HepG2 (cell line): ENCODE data around the gene FGF21. TPM values are rescaled to one million over a fixed set of nuclear protein-coding genes. Genes with fewer than 3 reads are reported as not detected.

ENCODE experiments used
- ARID4A ChIP-seq: sonication (generic); formaldehyde crosslinking; IDR thresholded peaks from 2 replicates; pipeline ENCODE4 v1.5.0; 2020; ENCODE audit warnings: mild to moderate bottlenecking, missing genetic modification reagents, borderline replicate concordance
- CENPT ChIP-seq: sonication (generic); formaldehyde crosslinking; IDR thresholded peaks from 2 replicates; pipeline ENCODE4 v1.8.0; 2022; ENCODE audit warnings: low read depth, mild to moderate bottlenecking, moderate library complexity, missing genetic modification reagents
- HOXA7 ChIP-seq: sonication (generic); formaldehyde crosslinking; IDR thresholded peaks from 2 replicates; pipeline ENCODE4 v1.8.1; 2022; ENCODE audit warnings: mild to moderate bottlenecking, missing genetic modification reagents, moderate library complexity
- HOXA9 ChIP-seq: sonication (generic); formaldehyde crosslinking; IDR thresholded peaks from 2 replicates; pipeline ENCODE4 v1.8.1; 2022; ENCODE audit warnings: missing genetic modification reagents, mild to moderate bottlenecking, moderate library complexity, borderline replicate concordance
- JDP2 ChIP-seq: sonication (generic); formaldehyde crosslinking; IDR thresholded peaks from 2 replicates; pipeline ENCODE4 v1.8.1; 2022; ENCODE audit warnings: missing genetic modification reagents, borderline replicate concordance
- MAZ ChIP-seq, 2 experiments: sonication (generic) in 1 of 2; formaldehyde crosslinking in 1 of 2; IDR thresholded peaks; 2 replicates each; pipeline versions ENCODE4 v1.5.0 to v1.6.1; 2012 to 2020; ENCODE audit warnings: low read depth in 2 of 2, mild to moderate bottlenecking in 2 of 2, borderline replicate concordance in 1 of 2, improper control_type of control experiment in 1 of 2, low read length in 1 of 2, missing genetic modification reagents in 1 of 2, moderate library complexity in 1 of 2
- MEIS2 ChIP-seq: sonication (generic); formaldehyde crosslinking; IDR thresholded peaks from 2 replicates; pipeline ENCODE4 v1.9.0; 2021; ENCODE audit warnings: mild to moderate bottlenecking, missing genetic modification reagents
- MTF2 ChIP-seq: sonication (generic); formaldehyde crosslinking; IDR thresholded peaks from 2 replicates; pipeline ENCODE4 v1.5.0; 2020; ENCODE audit warnings: missing genetic modification reagents, borderline replicate concordance
- PHF20 ChIP-seq: sonication (generic); formaldehyde crosslinking; IDR thresholded peaks from 2 replicates; pipeline ENCODE4 v1.5.0; 2020; ENCODE audit warnings: mild to moderate bottlenecking, missing genetic modification reagents
- RBFOX2 ChIP-seq: fragments of 200-400 bp; formaldehyde crosslinking; IDR thresholded peaks from 2 replicates; pipeline ENCODE4 v1.6.1; 2017; ENCODE audit warnings: low read depth, mild to moderate bottlenecking, low read length
- SALL2 ChIP-seq: sonication (generic); formaldehyde crosslinking; IDR thresholded peaks from 2 replicates; pipeline ENCODE4 v1.8.1; 2023; ENCODE audit warnings: mild to moderate bottlenecking, missing genetic modification reagents, inconsistent platforms
- U2AF2 ChIP-seq: fragments of 200-400 bp; formaldehyde crosslinking; IDR thresholded peaks from 2 replicates; pipeline ENCODE4 v1.6.1; 2017; ENCODE audit warnings: low read depth, mild to moderate bottlenecking, low read length
- ZBTB10 ChIP-seq: sonication (generic); formaldehyde crosslinking; IDR thresholded peaks from 2 replicates; pipeline ENCODE4 v1.4.0; 2020; ENCODE audit warnings: missing genetic modification reagents, borderline replicate concordance
- ZIK1 ChIP-seq: sonication (generic); formaldehyde crosslinking; IDR thresholded peaks from 2 replicates; pipeline ENCODE4 v1.5.0; 2020; ENCODE audit warnings: mild to moderate bottlenecking, low read depth, missing genetic modification reagents, borderline replicate concordance
- ZNF17 ChIP-seq: sonication (generic); formaldehyde crosslinking; IDR thresholded peaks from 2 replicates; pipeline ENCODE4 v1.5.0; 2020; ENCODE audit warnings: mild to moderate bottlenecking, missing genetic modification reagents
- ZNF546 ChIP-seq: sonication (generic); formaldehyde crosslinking; conservative IDR thresholded peaks from 2 replicates; pipeline ENCODE4 v1.8.1; 2023; ENCODE audit warnings: mild to moderate bottlenecking, missing genetic modification reagents
- ZNF563 ChIP-seq: sonication (generic); formaldehyde crosslinking; IDR thresholded peaks from 2 replicates; pipeline ENCODE4 v1.8.0; 2022; ENCODE audit warnings: mild to moderate bottlenecking, moderate library complexity, missing genetic modification reagents
- ZNF75D ChIP-seq: sonication (generic); formaldehyde crosslinking; IDR thresholded peaks from 2 replicates; pipeline ENCODE4 v1.8.1; 2023; ENCODE audit warnings: missing genetic modification reagents, mild to moderate bottlenecking, borderline replicate concordance
- ZXDC ChIP-seq: sonication (generic); formaldehyde crosslinking; IDR thresholded peaks from 2 replicates; pipeline ENCODE4 v1.5.0; 2020; ENCODE audit warnings: mild to moderate bottlenecking, missing genetic modification reagents
- polyA plus RNA-seq, 8 experiments: library from polyadenylated mRNA; depleted of rRNA in 3 of 8; stranded (reverse) in 7 of 8; unstranded in 1 of 8; fragments of >200 nt; fragmentation: Illumina TruSeq in 4 of 8; extraction: Trizol in 4 of 8; gene quantifications; 2 replicates each; pipeline versions ENCODE4 v1.2.1 to v1.2.3, GENCODE V29; 2011 to 2016; ENCODE audit warnings: low read depth in 4 of 8, missing spikeins in 1 of 8, mixed read lengths in 1 of 8; ENCODE audit not compliant: insufficient read depth in 1 of 8
- total RNA-seq, 5 experiments: library from RNA; depleted of rRNA; stranded (reverse); fragments of >200 nt; fragmentation: Illumina TruSeq; extraction: Trizol; gene quantifications; 2 replicates each; pipeline ENCODE4 v1.2.3, GENCODE V29; 2016; ENCODE audit warnings: low read depth in 1 of 5
- TF ChIP-seq, protein P1 (sequence below): sonication (generic); formaldehyde crosslinking; IDR thresholded peaks from 2 replicates; pipeline ENCODE4 v1.8.1; 2023; ENCODE audit warnings: mild to moderate bottlenecking, missing genetic modification reagents, borderline replicate concordance

The FGF21 gene
- total and polyA plus RNA-seq, 2 of the 13 experiments (the other 11 are each of a cell fraction or from before 2014, with no cell fraction given) = 0.17 TPM; not detected in 1

DNA sequence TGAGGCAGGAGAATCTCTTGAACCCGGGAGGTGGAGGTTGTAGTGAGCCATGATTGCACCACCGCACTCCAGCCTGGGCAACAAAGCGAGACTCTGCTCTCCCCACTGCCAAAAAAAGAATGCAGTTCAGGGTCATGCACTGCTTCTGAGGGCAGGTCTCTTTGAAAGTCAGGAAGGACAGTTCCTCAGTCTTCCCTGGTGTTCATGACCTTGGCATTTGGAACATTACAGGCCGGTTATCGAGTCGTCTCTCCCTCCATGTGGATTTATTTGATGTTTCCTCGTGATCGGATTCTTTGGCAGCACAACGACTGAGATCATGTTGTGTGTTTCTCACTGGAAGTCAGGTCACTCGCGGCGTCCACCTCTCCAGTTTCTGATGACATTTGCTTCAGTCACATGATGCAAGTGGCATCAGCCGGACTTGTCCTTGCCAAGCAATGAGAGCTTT lies 17.2 kb downstream of the FGF21 start (continued):
- TF ChIP-seq SALL2 (CRISPR knock-in tag) (no peak), MTF2 (no peak), ZBTB10 (CRISPR knock-in tag) (no peak), ZIK1 (CRISPR knock-in tag) (no peak), ARID4A (CRISPR knock-in tag) (no peak), ZXDC (CRISPR knock-in tag) (no peak), ZNF75D (CRISPR knock-in tag) (no peak), HOXA9 (CRISPR knock-in tag) (no peak), ZNF563 (CRISPR knock-in tag) (no peak), CENPT (CRISPR knock-in tag) (no peak), ZNF546 (no peak), PHF20 (CRISPR knock-in tag) (no peak), JDP2 (CRISPR knock-in tag) (no peak), HOXA7 (CRISPR knock-in tag) (no peak), MAZ (IDR thresholded peaks at IDR 0.05; ENCODE audit: borderline replicate concordance, low read depth, low read length) (no peak), MAZ (CRISPR knock-in tag; IDR thresholded peaks at IDR 0.05; ENCODE audit: low read depth) (no peak), U2AF2 (no peak), RBFOX2 (no peak), MEIS2 (peak; percentile 46; the same call in 1 of the 2 replicates), ZNF17 (CRISPR knock-in tag) (no peak)
- TF ChIP-seq, protein P1, sequence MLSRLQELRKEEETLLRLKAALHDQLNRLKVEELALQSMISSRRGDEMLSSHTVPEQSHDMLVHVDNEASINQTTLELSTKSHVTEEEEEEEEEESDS (CRISPR knock-in tag) = no peak
